NCI-H2029 treated with DMSO at 0.1 percent for 48 hours (cell line): ENCODE data around the gene RBM17.
"Not testable (repeated sequence)": the region's sequence is repeated elsewhere in the genome, so short reads cannot be mapped to it uniquely, and the experiment has no call there.

ENCODE experiments used
- DNase-seq: peaks from one replicate; lab custom pipeline; 2025; lab: John Stamatoyannopoulos, UW

The RBM17 gene

GRCh38 chr10:6112893-6113292, 24.1 kb downstream of the RBM17 start:
- no peak for DNase-seq

DNA sequence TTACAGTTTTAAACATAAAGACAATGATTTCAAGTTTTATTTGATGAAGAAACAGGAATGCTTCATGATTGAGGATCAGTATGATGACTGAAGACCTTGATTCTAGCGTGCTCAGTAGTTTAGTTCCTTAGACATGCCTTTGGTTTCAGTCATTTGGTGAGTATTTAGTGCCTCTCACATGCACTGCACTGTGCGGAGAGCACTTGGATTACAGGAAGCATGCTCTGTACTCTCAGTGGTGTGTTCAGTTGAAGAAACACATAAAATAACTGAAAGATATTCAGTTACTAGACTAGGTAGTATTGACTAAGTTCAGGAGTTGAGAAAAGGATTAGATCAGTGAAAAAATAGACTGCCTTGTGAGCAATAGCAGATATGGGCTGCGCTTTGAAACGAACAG, 25.5 kb downstream of the RBM17 start:
- no peak for DNase-seq

DNA sequence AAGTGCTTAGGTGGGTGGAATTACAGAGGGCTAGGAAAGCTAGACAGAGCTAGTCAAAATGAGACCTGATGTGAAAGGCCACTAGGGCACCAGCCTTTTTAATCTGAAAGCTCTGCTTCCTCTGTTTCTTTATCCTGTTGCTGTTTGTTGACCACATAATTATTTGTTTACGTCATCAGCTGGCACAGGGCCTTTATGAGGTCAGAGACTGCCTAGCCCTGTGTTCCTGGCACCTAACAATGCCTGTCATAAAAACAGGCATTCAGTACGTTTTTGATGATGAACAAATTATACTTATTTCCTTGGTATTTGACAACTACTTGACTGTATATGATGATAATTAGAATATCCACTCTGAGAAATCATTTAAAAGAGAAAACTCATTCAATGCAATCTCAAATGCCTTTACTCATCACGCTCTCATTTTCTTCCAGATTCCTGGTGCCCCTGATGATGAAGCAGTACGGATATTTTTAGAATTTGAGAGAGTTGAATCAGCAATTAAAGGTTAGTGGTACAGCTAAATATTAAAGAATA, 26.0 kb downstream of the RBM17 start:
- DNase-seq, result no peak

- DNase-seq, result no peak
Observed at GRCh38 chr10:6115411-6115810, 26.6 kb downstream of the RBM17 start.

DNA sequence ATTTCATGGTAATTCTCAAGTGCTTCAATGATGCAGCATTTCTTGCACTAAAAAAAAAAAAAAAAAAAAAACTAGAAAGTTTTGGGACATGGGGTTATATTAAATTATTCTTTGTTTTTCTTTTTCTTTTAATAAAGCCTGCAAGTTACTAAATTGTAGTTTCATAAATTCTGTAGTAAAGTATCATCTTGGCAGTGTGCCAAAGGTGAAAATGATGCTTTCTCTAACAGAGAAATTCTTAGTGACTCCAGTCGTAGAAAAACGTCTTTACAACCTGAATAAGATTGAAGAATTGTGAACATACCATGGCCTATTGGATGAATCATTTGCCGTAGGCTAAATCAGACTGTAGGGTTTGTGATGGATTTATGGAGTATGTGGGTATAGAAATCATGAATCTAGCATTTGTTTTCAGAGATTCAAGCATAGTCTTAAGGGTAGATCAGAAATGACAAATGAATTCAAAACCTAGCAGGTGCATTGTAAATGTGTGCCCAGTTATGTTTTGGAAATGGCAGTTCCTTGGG, 27.1 kb downstream of the RBM17 start:
- no peak for DNase-seq

- DNase-seq, result no peak
Observed at GRCh38 chr10:6116806-6117205, 28.0 kb downstream of the RBM17 start.

- no peak for DNase-seq
Observed at GRCh38 chr10:6117711-6118110, 28.9 kb downstream of the RBM17 start.

- DNase-seq, result no peak
Observed at GRCh38 chr10:6119423-6119822, 30.6 kb downstream of the RBM17 start.

GRCh38 chr10:6119962-6120361, 31.1 kb downstream of the RBM17 start:
- no peak for DNase-seq

- DNase-seq, result no peak
Observed at GRCh38 chr10:6120691-6121090, 31.9 kb downstream of the RBM17 start.

DNA sequence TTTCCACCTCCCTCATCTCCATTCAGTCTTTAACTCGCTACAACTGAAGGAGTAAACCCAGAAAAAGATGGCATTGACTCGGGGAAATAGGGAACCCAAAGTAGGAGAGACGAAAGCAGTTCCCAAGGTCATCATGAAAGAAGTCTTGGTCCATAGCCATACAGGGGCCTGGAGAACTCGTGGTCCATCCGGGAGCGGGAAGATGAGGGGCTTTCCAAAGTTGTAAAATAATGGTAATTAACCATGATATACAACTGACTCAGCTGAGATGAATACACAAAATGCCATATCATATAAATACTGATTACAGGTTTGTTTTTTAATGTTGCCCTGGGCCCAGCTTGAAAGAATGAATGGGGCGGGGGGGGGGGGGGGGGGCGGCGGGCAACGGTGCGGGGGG, 32.3 kb downstream of the RBM17 start:
- DNase-seq, result no peak

- DNase-seq, result no peak
Observed at GRCh38 chr10:6123532-6123931, 34.7 kb downstream of the RBM17 start.

DNA sequence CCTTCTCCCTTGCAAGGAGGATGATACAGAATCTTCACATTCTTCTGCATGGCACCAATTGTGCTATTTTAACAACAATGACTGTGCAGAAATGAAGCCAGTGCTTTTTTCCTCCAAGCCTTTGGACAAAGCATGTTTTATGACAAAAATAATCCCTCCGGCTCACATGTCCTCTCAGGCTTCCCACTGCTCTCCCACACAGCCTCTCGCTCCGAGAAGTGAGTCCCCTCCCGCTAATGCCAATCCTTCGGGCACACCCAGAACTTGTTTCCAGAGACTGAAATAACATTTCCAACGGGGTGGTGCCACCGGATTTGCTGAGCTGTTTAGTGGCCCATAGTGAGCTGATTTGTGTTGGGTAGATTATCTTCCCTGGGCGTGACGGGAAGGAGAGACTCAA, 35.8 kb downstream of the RBM17 start:
- no peak for DNase-seq

- not testable (repeated sequence) for DNase-seq
Observed at GRCh38 chr10:6127461-6127860, 38.6 kb downstream of the RBM17 start.

- DNase-seq, result no peak
Observed at GRCh38 chr10:6128087-6128486, 39.3 kb downstream of the RBM17 start.

DNA sequence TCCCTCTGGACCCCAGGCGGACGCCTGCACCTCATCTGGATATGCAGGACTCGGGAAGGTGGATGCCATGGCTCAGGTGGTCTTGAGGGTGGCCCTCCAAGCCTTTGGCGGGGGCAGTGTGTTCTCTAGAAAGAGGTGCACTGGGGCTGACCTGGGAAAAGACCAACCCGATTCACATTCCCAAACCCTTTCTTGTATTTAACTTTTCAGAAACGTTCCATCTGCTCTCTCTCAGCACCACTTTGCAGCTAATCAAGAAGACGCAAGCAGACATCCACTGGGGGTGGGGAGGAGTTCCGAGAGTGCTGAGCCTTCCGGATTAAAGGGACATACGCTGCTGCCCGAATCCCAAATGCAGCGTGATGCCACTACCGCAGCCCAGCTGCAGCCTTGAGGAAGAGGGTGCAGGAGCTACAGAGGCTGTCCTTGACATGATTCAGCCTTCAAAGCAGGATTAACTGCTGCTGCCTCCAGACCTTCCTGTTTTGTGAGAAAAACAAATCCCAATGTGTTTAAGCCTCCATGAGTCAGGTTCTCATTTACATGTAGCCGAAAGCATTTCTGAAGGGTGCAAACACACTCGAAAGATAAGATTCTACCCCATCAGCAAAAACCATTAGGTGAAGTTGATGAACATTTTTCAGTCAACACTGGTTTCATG, 39.9 kb downstream of the RBM17 start:
- DNase-seq, result no peak

DNA sequence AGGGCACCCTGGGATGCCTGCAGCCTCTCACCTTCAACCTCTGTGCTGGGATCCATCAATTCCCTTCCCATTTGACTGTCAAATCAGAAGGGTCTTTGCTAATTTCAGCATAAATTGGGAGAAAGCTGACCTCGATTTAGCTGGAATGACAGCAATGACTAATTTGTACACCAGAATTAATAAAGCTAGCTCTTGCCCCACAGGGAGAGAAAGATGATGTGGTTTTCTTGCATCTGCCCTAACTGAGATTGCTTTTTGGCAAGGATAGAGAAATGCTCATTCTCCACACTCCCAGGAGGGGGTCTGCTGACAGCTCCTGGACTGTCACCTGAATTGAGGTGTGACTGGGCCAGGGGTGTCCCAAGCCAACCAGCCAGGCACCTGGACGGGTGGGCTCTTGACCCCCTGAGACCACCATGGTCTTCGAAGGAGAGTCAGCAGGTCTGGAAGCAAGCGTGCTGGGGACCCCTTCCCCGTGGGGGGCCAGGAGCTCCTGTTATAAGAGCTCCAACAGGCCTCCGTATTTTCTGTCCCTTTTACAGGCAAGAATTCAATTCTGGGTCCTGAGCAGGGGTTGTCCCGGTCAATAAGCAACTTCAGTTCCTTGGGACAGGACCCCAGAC, 42.1 kb downstream of the RBM17 start:
- no peak for DNase-seq

- no peak for DNase-seq
Observed at GRCh38 chr10:6133331-6134098, 44.7 kb downstream of the RBM17 start.

DNA sequence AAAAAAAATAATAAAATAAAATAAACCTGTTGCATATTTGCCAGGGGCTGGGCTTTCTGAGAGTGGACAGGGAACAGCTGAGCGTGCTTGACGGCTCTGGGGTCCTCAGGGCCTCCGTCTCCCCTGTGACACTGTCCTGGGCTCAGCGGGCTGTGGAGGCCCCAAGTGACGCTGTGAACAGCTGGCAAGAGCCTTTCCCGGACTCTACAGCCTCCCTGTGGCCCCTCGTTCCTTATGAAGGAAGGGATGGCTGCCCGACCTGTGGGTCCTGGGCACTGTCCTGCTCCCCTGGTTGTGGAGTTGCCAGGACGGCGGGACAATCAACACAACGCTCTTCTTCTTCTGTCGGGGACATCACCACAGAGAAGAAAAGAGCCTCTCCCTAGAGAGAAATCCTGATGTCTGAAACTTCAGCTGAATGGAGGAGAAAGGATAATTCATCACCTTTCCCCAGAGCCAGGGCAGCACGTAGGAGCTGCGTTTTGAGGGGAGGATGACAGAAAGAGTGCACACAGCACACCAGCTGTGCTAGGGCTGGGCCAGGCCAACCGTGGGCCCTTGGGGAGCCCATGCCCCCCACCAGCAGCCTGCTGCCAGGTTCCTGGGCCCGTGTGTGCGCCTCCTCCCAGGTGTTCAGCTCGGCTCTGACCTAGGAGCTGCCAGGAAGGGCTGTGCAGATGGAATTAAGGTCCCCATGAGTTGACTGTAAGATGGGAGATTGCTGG, 45.4 kb downstream of the RBM17 start:
- DNase-seq, result no peak

DNA sequence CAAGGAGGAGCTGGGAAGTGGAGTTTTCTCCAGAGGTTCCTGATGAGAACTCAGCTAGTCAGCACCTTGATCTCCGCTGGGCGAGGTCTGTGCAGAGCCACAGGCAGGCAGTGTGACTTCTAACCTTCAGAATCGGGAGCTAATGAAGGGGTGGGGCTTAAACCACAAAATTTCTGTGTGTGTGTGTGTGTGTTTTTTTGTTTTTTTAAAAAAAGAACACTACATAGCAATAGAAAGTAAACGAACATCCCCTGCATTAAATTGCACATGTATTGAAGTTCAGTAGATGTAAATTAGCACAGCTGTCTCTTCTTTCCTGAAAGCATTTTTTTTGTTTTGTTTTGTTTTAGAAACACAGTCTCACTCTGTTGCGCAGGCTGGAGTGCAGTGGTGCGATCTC, 46.2 kb downstream of the RBM17 start:
- DNase-seq, result no peak

DNA sequence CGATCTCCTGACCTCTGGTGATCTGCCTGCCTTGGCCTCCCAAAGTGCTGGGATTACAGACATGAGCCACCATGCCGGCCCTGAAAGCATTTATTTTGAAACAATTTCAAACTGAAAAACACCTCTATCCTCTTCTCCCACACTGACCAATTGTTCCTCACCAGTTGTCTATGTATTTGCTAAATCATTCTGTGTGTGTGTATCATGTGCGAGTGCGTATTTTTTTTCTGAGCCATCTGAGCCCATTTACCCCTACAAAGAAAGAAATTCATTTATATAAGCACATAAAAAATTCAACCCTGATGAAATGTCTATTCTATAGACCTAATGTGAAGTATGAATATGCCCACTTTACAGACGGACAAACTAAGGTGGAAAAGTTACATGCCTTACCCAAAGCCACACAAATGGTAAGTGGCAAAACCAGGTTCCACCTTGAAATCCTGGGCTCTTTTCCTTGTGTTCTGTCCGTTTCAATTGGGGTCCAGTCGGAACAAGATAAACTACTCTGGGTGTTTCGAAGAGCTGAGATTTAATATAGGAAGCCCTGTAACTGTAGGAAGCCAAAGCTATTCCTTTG, 46.8 kb downstream of the RBM17 start:
- no peak for DNase-seq
